T-cell (primary cell): Measurements from ENCODE around the gene SCAPER. TPM values are rescaled to one million over a fixed set of nuclear protein-coding genes. Genes with fewer than 3 reads are reported as not detected.

Experiments
- ATAC-seq, 4 experiments: fragments of 200-7000 bp in 3 of 4; fragments of 150-1000 bp in 1 of 4; cut with Tn5 transposase; replicated peaks in 1 of 4; 1 replicate in 3 of 4; 2 replicates in 1 of 4; pipeline ENCODE4 v1.10.0; 2021; ENCODE audit warnings: moderate library complexity in 3 of 4, mild to moderate bottlenecking in 2 of 4, moderate number of reproducible peaks in 1 of 4
- CTCF ChIA-PET, 2 donors: fragments of 300-600 bp; sonication (Branson Sonifier 250); formaldehyde crosslinking; loops; one replicate each; lab custom pipeline; 2022; ENCODE audit warnings: antibody characterized with exemption in 2 of 2; lab: Charles Lee
- POLR2A ChIA-PET, 2 donors: fragments of 300-600 bp; sonication (Branson Sonifier 250); formaldehyde crosslinking; loops; one replicate each; lab custom pipeline; 2022; ENCODE audit warnings: antibody characterized with exemption in 2 of 2; lab: Charles Lee
- DNase-seq, 35 experiments: peaks; one replicate each; pipeline versions ENCODE4 v3.0.0 to v3.0.0-alpha.2; 2013 to 2023
- H3K27ac ChIP-seq: one replicate; pipeline ENCODE4 v1.5.1; 2013; ENCODE audit warnings: low read length
- H3K27me3 ChIP-seq, 2 experiments: replicated peaks in 1 of 2; 1 replicate in 1 of 2; 2 replicates in 1 of 2; pipeline versions ENCODE4 v1.6.1 to v1.7.0; 2013; ENCODE audit warnings: low read length in 1 of 2, mixed read lengths in 1 of 2; ENCODE audit not compliant: control insufficient read depth in 2 of 2, insufficient read depth in 2 of 2; ENCODE audit errors: extremely low read depth in 1 of 2
- H3K36me3 ChIP-seq, 2 donors: 1 replicate in 1 of 2; 2 replicates in 1 of 2; pipeline versions ENCODE4 v1.6.1 to v1.7.0; 2013; ENCODE audit warnings: low read length in 1 of 2; ENCODE audit not compliant: control insufficient read depth in 2 of 2, insufficient read depth in 1 of 2; ENCODE audit errors: extremely low read depth in 1 of 2
- H3K4me1 ChIP-seq, 2 experiments: 1 replicate in 1 of 2; 2 replicates in 1 of 2; pipeline versions ENCODE4 v1.6.1 to v1.7.0; 2013; ENCODE audit warnings: low read length in 2 of 2, mixed read lengths in 1 of 2; ENCODE audit not compliant: insufficient read depth in 2 of 2, control insufficient read depth in 1 of 2; ENCODE audit errors: extremely low read depth in 1 of 2
- H3K4me3 ChIP-seq, 2 donors: 1 replicate in 1 of 2; 2 replicates in 1 of 2; pipeline versions ENCODE4 v1.5.1 to v1.7.0; 2013; ENCODE audit warnings: mild to moderate bottlenecking in 2 of 2, low read length in 1 of 2, moderate library complexity in 1 of 2; ENCODE audit not compliant: control insufficient read depth in 1 of 2; ENCODE audit errors: extremely low read depth in 1 of 2
- H3K9me3 ChIP-seq: 2 replicates; pipeline ENCODE4 v1.7.0; 2013
- H3K27ac Mint-ChIP-seq, 2 donors: one replicate each; pipeline ENCODE4 v1.8.0; 2020 to 2021; ENCODE audit warnings: mild to moderate bottlenecking in 2 of 2, mixed read lengths in 2 of 2
- H3K27me3 Mint-ChIP-seq, 2 donors: one replicate each; pipeline ENCODE4 v1.8.0; 2021 to 2022; ENCODE audit warnings: mixed read lengths in 2 of 2
- H3K36me3 Mint-ChIP-seq: one replicate; pipeline ENCODE4 v1.8.0; 2021; ENCODE audit warnings: mixed read lengths
- H3K4me1 Mint-ChIP-seq, 3 donors: one replicate each; pipeline ENCODE4 v1.8.0; 2020 to 2022; ENCODE audit warnings: mixed read lengths in 3 of 3, mild to moderate bottlenecking in 1 of 3
- H3K4me3 Mint-ChIP-seq, 3 donors: one replicate each; pipeline ENCODE4 v1.8.0; 2020 to 2022; ENCODE audit warnings: mild to moderate bottlenecking in 3 of 3, mixed read lengths in 3 of 3, moderate library complexity in 3 of 3
- H3K9me3 Mint-ChIP-seq, 3 donors: one replicate each; pipeline ENCODE4 v1.8.0; 2020 to 2022; ENCODE audit warnings: mixed read lengths in 3 of 3
- WGBS: methylation state at CpG from one replicate; pipeline ENCODE4 v1.1.5; 2013; ENCODE audit warnings: missing lambda C conversion rate; ENCODE audit not compliant: insufficient coverage; 5-methylcytosine and 5-hydroxymethylcytosine counted together
- total RNA-seq, 35 experiments: library from RNA in 6 of 35; stranded (reverse) in 6 of 35; fragments of 120-200 nt in 1 of 35; gene quantifications; one replicate each; pipeline versions ENCODE4 v1.2.1 to v1.2.4 and lab custom pipeline; 2013 to 2026

The SCAPER gene
- total RNA-seq, 5 donors from 2014 or later (not counting 1 experiment from before 2014, with no cell fraction given), result 32.5 to 59.4 (median 44.1) TPM

- H3K4me1 Mint-ChIP-seq, result no peaks in the 10 kb centered on the region
- no peak overlapping the region for H3K4me3 Mint-ChIP-seq
- H3K27me3 Mint-ChIP-seq, result no peaks in the 10 kb centered on the region
- ATAC-seq, result no peak
- 100% methylated on average over 1 of the region's 2 CpGs for WGBS
- no peaks in the 10 kb centered on the region for H3K4me1 ChIP-seq
- H3K9me3 ChIP-seq, result no peaks in the 10 kb centered on the region
- no peaks in the 10 kb centered on the region for H3K27me3 ChIP-seq
- ChIA-PET POLR2A (no interaction called here), CTCF (no interaction called here)
- no peak for DNase-seq
- H3K9me3 Mint-ChIP-seq, result no peaks in the 10 kb centered on the region
- no peak overlapping the region for H3K27ac ChIP-seq
- peaks cover 49% of the 10 kb centered on the region for H3K36me3 Mint-ChIP-seq
- H3K4me3 ChIP-seq, result no peak overlapping the region
- peaks cover 7 to 12% of the 10 kb centered on the region in 2 donors for H3K36me3 ChIP-seq
- no peak overlapping the region for H3K27ac Mint-ChIP-seq
Measured at GRCh38 chr15:76377217-76377616, 527.9 kb downstream of the SCAPER start.

GRCh38 chr15:76376816-76377215 lies 528.3 kb downstream of the SCAPER start:
- no peaks in the 10 kb centered on the region for H3K27me3 ChIP-seq
- ATAC-seq, result no peak
- no peaks in the 10 kb centered on the region for H3K4me1 ChIP-seq
- 96% methylated on average over 6 of the region's 8 CpGs for WGBS
- H3K36me3 Mint-ChIP-seq, result peaks cover 50% of the 10 kb centered on the region
- H3K4me1 Mint-ChIP-seq, result no peaks in the 10 kb centered on the region
- H3K36me3 ChIP-seq, result peaks cover 7 to 12% of the 10 kb centered on the region in 2 donors
- ChIA-PET CTCF (no interaction called here), POLR2A (no interaction called here)
- H3K4me3 Mint-ChIP-seq, result no peak overlapping the region
- H3K27ac Mint-ChIP-seq, result no peak overlapping the region
- no peaks in the 10 kb centered on the region for H3K9me3 ChIP-seq
- no peaks in the 10 kb centered on the region for H3K9me3 Mint-ChIP-seq
- no peak overlapping the region for H3K4me3 ChIP-seq
- DNase-seq, result no peak
- H3K27me3 Mint-ChIP-seq, result no peaks in the 10 kb centered on the region
- H3K27ac ChIP-seq, result no peak overlapping the region

- Mint-ChIP-seq H3K4me3 (no peak overlapping the region), H3K27me3 (no peaks in the 10 kb centered on the region), H3K36me3 (peaks cover 46% of the 10 kb centered on the region), H3K4me1 (no peaks in the 10 kb centered on the region), H3K27ac (no peak overlapping the region), H3K9me3 (no peaks in the 10 kb centered on the region)
- H3K4me3 ChIP-seq, result no peak overlapping the region
- WGBS, result 100% methylated on average over 2 of the region's 3 CpGs
- no peaks in the 10 kb centered on the region for H3K27me3 ChIP-seq
- H3K27ac ChIP-seq, result no peak overlapping the region
- H3K4me1 ChIP-seq, result no peaks in the 10 kb centered on the region
- H3K36me3 ChIP-seq, result peaks cover 7 to 11% of the 10 kb centered on the region in 2 donors
- ChIA-PET POLR2A (interaction anchor here in 1 of 2 donors (0.6 kb wide), 1 partner anchor 536 kb away, joined by 4 read pairs; no protein-coding TSS in a partner anchor), CTCF (no interaction called here)
- DNase-seq, result no peak
- ATAC-seq, result no peak
- no peaks in the 10 kb centered on the region for H3K9me3 ChIP-seq
Measured at GRCh38 chr15:76376029-76376428, 529.1 kb downstream of the SCAPER start.

GRCh38 chr15:76368122-76368621 lies 537.0 kb downstream of the SCAPER start:
- ATAC-seq, result no peak
- no peaks in the 10 kb centered on the region for H3K9me3 ChIP-seq
- POLR2A ChIA-PET, result no interaction called here
- CTCF ChIA-PET, result no interaction called here
- peaks cover 0 to 3% of the 10 kb centered on the region in 2 donors for H3K36me3 ChIP-seq
- H3K36me3 Mint-ChIP-seq, result peaks cover 40% of the 10 kb centered on the region
- H3K27me3 Mint-ChIP-seq, result no peaks in the 10 kb centered on the region
- H3K4me3 ChIP-seq, result no peak overlapping the region
- no peaks in the 10 kb centered on the region for H3K9me3 Mint-ChIP-seq
- H3K27me3 ChIP-seq, result no peaks in the 10 kb centered on the region
- DNase-seq, result no peak
- no peak overlapping the region for H3K27ac ChIP-seq
- H3K4me3 Mint-ChIP-seq, result no peak overlapping the region
- H3K27ac Mint-ChIP-seq, result no peak overlapping the region
- H3K4me1 ChIP-seq, result no peaks in the 10 kb centered on the region
- WGBS, result 89% methylated on average over 9 of the region's 11 CpGs
- no peaks in the 10 kb centered on the region for H3K4me1 Mint-ChIP-seq

- H3K36me3 ChIP-seq, result peaks cover 0 to 3% of the 10 kb centered on the region in 2 donors
- Mint-ChIP-seq H3K27me3 (no peaks in the 10 kb centered on the region), H3K36me3 (peaks cover 35% of the 10 kb centered on the region), H3K9me3 (no peaks in the 10 kb centered on the region), H3K4me3 (no peak overlapping the region), H3K27ac (no peak overlapping the region), H3K4me1 (no peaks in the 10 kb centered on the region)
- no peaks in the 10 kb centered on the region for H3K9me3 ChIP-seq
- no CpG with 5 or more reads among the region's 1 CpG for whole genome bisulfite sequencing
- ChIA-PET POLR2A (no interaction called here), CTCF (no interaction called here)
- H3K27me3 ChIP-seq, result no peaks in the 10 kb centered on the region
- H3K4me1 ChIP-seq, result no peaks in the 10 kb centered on the region
- ATAC-seq (no peak), DNase-seq (no peak)
- H3K27ac ChIP-seq, result no peak overlapping the region
- H3K4me3 ChIP-seq, result no peak overlapping the region
Measured at GRCh38 chr15:76366714-76367113, 538.4 kb downstream of the SCAPER start.

GRCh38 chr15:76363251-76363650 lies 541.9 kb downstream of the SCAPER start:
- peaks cover 36% of the 10 kb centered on the region for H3K36me3 Mint-ChIP-seq
- POLR2A ChIA-PET, result no interaction called here
- no peaks in the 10 kb centered on the region for H3K27me3 Mint-ChIP-seq
- H3K4me3 Mint-ChIP-seq, result no peak overlapping the region
- Histone ChIP-seq H3K27ac (no peak overlapping the region), H3K4me1 (no peaks in the 10 kb centered on the region), H3K9me3 (no peaks in the 10 kb centered on the region), H3K27me3 (no peaks in the 10 kb centered on the region), H3K36me3 (no peaks in the 10 kb centered on the region), H3K4me3 (no peak overlapping the region)
- ATAC-seq, result no peak
- no peaks in the 10 kb centered on the region for H3K4me1 Mint-ChIP-seq
- H3K9me3 Mint-ChIP-seq, result no peaks in the 10 kb centered on the region
- no peak for DNase-seq
- no CpG with 5 or more reads among the region's 2 CpGs for WGBS
- CTCF ChIA-PET, result no interaction called here
- no peak overlapping the region for H3K27ac Mint-ChIP-seq

- ATAC-seq (no peak), DNase-seq (no peak)
- POLR2A ChIA-PET, result no interaction called here
- no peaks in the 10 kb centered on the region for H3K27me3 ChIP-seq
- H3K9me3 ChIP-seq, result no peaks in the 10 kb centered on the region
- Mint-ChIP-seq H3K9me3 (no peaks in the 10 kb centered on the region), H3K4me3 (no peak overlapping the region), H3K27ac (no peak overlapping the region), H3K27me3 (no peaks in the 10 kb centered on the region), H3K4me1 (no peaks in the 10 kb centered on the region), H3K36me3 (peaks cover 34% of the 10 kb centered on the region)
- H3K36me3 ChIP-seq, result no peaks in the 10 kb centered on the region
- no peaks in the 10 kb centered on the region for H3K4me1 ChIP-seq
- CTCF ChIA-PET, result interaction anchor here in 1 of 2 donors (0.6 kb wide), 1 partner anchor 36 kb away, joined by 6 read pairs; no protein-coding TSS in a partner anchor
- H3K4me3 ChIP-seq, result no peak overlapping the region
- WGBS, result 100% methylated on average over 2 of the region's 3 CpGs
- no peak overlapping the region for H3K27ac ChIP-seq
Measured at GRCh38 chr15:76360416-76360815, 544.7 kb downstream of the SCAPER start.
